ENCODE measurements around the gene CALML3. TPM values are rescaled to one million over a fixed set of nuclear protein-coding genes. Genes with fewer than 3 reads are reported as not detected.

Gene CALML3
- total RNA-seq, 1 experiment from 2014 or later, result not detected

DNA sequence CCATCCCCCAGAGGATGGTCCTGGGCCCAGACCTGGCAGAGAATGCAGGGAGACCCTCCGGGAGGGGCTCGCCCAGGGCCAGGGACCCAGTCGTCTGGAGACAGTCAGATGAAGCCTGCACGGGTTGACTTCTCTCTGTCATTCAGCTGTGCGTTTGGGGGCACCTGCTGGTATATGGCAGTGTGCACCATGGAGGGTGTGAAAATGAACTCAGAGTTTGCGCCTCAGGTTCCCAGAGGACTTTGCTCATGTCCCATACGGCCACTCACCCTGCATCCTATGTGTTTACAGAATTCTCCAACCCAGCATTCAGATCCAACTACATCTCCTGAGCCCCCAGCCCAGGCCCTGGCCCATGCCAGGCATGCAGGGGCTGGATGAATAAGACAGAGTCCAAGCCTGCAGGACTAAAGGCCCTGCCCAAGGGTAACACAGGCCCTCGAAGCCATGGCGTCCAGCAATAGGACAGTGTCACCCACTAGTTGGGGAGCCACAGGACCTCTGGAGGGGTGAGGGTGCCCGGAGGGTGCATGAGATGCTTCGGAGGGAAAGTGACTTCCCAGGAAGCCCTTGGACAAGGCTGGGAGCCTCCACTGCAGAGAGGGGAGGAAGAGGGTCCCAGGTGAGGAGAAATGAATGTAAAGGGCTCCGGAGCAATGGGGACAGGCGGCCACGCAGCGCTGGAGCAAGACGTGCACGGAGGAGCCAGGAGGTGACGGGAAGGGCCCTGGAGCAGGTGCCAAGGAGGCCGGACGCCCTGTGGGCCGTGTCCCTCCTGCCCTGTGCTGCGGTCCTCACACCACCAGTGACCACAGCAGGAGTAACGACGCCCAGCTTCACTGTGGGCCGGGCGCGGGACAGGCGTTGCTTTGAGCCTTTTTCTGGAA lies 36.3 kb downstream of the CALML3 start:
- Histone ChIP-seq H2AFZ (ENCODE audit: low read length) (no peak overlapping the region), H2AK5ac (ENCODE audit: insufficient read length, low read length) (no peak overlapping the region), H3T11ph (ENCODE audit: low read length) (no peak overlapping the region), H3K79me1 (ENCODE audit: insufficient read depth, low read depth, low read length, poor library complexity, severe bottlenecking) (no peaks in the 10 kb centered on the region), H4K91ac (ENCODE audit: insufficient read length, low read depth, low read length) (no peak overlapping the region), H3K4me2 (ENCODE audit: insufficient read depth, insufficient read length, low read length) (no peak overlapping the region), H2BK5ac (ENCODE audit: insufficient read length, low read length) (no peak overlapping the region), H3K14ac (ENCODE audit: insufficient read depth, low read length) (no peak overlapping the region), H3K9ac (ENCODE audit: extremely low read depth, insufficient read length, low read length) (no peak overlapping the region), H3K9me3 (ENCODE audit: control insufficient read depth, low read depth, low read length) (no peaks in the 10 kb centered on the region), H3K4me1 (ENCODE audit: insufficient read depth, low read length) (no peaks in the 10 kb centered on the region; the same call in 1 of the 2 replicates), H2BK120ac (ENCODE audit: low read depth, low read length, poor library complexity, severe bottlenecking) (no peak overlapping the region), H3K23me2 (ENCODE audit: insufficient read length, low read depth, low read length, poor library complexity, severe bottlenecking) (no peaks in the 10 kb centered on the region), H2BK20ac (ENCODE audit: low read depth, low read length, poor library complexity, severe bottlenecking) (no peak overlapping the region), H3K27ac (ENCODE audit: insufficient read length, low read depth, low read length) (no peak overlapping the region), H4K20me1 (ENCODE audit: control insufficient read depth, insufficient read depth, insufficient read length) (no peaks in the 10 kb centered on the region), H3K56ac (ENCODE audit: insufficient read length, low read depth, low read length) (no peak overlapping the region), H3K27me3 (ENCODE audit: insufficient read depth, low read length) (no peaks in the 10 kb centered on the region), H3K79me2 (ENCODE audit: insufficient read depth, low read length) (no peaks in the 10 kb centered on the region), H4K5ac (ENCODE audit: insufficient read length, low read depth, low read length) (no peak overlapping the region), H3K23ac (ENCODE audit: insufficient read length, low read depth, low read length) (no peak overlapping the region), H3K4ac (ENCODE audit: low read depth, low read length) (no peak overlapping the region), H3K18ac (ENCODE audit: insufficient read length, low read depth, low read length) (no peak overlapping the region), H4K8ac (replicated peaks; ENCODE audit: insufficient read length, low read depth, low read length) (no peak overlapping the region), H2BK12ac (ENCODE audit: insufficient read length, low read depth, low read length) (no peak overlapping the region), H2BK15ac (ENCODE audit: low read depth, low read length) (no peak overlapping the region)
- peaks cover 10 to 20% of the 10 kb centered on the region in 2 experiments for H3K4me1 Mint-ChIP-seq
- no peaks in the 10 kb centered on the region; a peak in 1 of 7 replicates for H3K36me3 Mint-ChIP-seq (ENCODE audit: insufficient read depth in 1 of 3, low read depth in 3 of 3)
- WGBS (ENCODE audit: extremely low coverage, insufficient read length, low lambda C conversion rate), result no CpG with 5 or more reads among the region's 28 CpGs
- H3K27me3 Mint-ChIP-seq (ENCODE audit: low read depth), result peaks cover 1% of the 10 kb centered on the region; the same call in 1 of the 2 replicates
- DNase-seq, result no peak
- H3K4me3 Mint-ChIP-seq, result no peak overlapping the region
- TF ChIP-seq, protein P1, sequence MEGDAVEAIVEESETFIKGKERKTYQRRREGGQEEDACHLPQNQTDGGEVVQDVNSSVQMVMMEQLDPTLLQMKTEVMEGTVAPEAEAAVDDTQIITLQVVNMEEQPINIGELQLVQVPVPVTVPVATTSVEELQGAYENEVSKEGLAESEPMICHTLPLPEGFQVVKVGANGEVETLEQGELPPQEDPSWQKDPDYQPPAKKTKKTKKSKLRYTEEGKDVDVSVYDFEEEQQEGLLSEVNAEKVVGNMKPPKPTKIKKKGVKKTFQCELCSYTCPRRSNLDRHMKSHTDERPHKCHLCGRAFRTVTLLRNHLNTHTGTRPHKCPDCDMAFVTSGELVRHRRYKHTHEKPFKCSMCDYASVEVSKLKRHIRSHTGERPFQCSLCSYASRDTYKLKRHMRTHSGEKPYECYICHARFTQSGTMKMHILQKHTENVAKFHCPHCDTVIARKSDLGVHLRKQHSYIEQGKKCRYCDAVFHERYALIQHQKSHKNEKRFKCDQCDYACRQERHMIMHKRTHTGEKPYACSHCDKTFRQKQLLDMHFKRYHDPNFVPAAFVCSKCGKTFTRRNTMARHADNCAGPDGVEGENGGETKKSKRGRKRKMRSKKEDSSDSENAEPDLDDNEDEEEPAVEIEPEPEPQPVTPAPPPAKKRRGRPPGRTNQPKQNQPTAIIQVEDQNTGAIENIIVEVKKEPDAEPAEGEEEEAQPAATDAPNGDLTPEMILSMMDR (conservative IDR thresholded peaks at IDR 0.05), result no peak
- H3K27ac Mint-ChIP-seq, result no peak overlapping the region
- H3K9me3 Mint-ChIP-seq, result no peaks in the 10 kb centered on the region

Measured in H9 (cell line).